ELF-1 (cell line): Measurements from ENCODE around the gene GAREM1.

Experiments
- DNase-seq: peaks from one replicate; pipeline ENCODE4 v3.0.0-alpha.2; 2016; ENCODE audit warnings: low read depth, low spot score

Gene GAREM1

DNA sequence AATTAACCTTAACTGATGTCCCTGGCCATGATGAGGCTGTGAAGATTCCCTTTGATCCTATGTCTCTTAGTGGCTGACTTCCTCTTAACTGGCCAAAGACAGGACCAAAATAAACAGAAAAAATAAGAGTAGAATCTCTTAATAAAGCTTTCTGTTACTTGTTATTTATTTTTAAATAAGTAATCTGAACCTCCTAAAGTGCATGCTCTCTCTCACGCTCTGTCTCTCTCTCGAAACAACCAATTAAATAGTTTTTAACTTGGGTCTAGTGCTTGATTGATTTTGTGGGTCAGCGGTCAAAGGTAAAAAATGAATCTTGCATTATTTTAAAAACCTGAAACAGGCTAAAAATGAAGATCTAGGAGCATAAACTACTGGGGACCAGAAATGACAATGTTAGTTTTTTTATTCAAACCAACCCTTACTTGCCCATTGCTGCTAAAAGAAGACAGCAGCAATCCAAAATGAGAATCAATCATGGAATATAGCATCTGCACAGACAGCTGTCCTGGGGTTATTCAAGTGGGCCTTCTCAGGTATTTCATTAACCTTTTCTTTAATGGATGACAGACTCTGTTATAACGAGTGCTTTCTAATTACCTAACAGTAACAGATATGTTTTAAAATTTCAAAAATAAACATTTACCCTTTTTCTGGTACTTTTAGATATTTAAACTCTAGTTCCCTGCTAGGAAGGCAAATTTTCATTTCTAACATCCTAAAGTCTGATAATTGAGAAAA lies 11.2 kb downstream of the GAREM1 start:
- DNase-seq, result no peak

DNA sequence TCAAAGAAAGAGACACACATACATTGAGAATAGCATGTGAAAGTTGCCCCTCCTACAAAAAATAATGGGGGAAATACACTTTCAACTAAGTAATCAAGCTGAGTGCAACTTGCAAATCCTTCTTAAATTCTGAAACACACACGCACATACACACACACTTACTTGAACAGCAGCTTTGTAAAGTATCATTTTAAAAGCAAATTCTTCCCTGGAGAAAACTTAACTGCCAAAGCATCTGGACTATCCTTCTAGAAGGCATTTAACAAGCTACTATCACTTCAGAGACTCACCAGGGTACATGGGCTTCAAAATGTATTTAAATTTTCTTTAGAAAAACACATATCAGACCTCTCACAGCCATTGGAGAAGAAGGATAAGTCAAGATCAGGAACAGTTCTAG lies 15.3 kb downstream of the GAREM1 start:
- DNase-seq, result no peak

DNA sequence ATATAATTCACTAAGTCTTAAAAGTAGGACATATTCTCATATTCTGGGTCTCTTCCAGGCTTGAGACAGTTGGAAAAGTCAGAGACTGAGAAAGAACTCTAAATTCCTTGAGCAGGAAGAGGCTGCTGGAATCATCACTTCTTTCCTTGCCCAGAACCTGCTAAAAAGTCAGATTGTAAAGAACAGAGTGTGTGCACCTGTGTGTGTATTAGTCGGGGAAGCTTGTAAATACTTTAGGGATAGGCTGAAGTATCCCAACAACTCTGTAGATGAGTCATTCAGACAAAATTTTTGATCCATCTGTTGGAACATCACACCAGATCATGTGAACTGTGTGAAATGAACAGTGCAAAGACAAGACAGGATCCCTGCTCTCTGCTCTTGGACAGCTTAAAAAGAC lies 16.1 kb downstream of the GAREM1 start:
- no peak for DNase-seq

DNA sequence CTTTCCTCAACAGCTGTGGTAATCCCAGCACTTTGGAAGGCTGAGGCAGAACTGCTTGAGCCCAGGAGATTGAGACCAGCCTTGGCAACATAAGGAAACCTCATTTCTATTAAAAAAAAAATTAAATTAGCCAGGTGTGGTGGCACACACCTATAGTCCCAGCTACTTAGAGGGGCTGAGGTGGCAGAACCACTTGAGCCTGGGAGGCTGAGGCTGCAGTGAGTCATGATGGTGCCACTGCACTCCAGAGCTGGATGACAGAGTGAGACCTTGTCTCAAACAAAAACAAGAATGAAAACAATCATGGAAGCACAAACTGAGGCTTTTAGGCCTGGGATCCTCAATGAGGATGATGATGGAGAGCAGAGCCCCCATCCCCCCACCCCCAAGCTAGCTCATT lies 19.8 kb downstream of the GAREM1 start:
- no peak for DNase-seq

DNA sequence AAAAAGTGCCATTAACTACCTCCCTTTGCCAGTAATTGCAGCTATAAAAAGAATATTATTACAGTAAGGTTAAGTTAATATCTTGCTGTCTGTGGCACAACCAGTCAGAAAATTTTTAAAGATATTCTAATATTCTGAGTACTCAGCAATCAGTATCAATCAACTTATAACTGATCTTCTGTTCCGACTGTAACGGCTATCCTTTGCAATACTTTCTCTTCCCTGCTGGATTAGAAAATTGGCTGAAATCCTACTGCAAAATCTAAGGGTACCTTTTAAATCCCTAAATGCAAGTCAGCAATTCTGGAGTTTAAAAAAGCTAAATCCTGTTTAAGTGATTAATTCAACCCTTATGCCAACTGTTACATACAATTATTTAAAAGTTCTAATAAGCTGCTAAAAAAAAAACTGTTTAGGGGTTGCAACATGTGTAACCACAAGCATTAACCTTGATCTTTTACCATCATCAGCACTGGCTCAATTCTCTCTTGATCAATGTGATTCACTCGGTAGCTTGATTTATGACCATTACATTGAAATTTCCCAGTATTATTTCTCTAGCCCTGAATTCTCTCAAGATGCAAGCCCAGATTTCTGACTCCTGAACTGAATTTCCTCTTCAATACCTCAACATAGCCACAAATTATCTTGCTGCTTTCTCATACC lies 20.5 kb downstream of the GAREM1 start:
- no peak for DNase-seq

DNA sequence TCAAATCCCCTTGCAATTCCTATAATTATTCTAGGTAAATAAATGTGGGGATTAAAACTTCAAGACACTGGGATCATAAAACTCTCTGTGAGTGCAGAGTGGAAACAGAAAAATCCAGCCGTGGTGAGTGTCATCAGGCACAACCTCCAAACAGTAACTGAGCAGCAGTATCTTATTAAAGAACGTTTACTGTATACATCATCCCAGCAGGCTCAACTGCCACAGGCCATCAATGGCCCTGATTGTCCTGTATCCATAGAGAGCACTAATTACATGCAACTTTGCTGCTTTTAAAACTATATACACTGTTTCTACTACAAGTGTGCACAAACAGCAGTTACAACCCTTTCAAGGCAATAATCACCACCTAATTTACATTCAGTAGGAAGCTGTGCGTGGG lies 23.9 kb downstream of the GAREM1 start:
- no peak for DNase-seq

DNA sequence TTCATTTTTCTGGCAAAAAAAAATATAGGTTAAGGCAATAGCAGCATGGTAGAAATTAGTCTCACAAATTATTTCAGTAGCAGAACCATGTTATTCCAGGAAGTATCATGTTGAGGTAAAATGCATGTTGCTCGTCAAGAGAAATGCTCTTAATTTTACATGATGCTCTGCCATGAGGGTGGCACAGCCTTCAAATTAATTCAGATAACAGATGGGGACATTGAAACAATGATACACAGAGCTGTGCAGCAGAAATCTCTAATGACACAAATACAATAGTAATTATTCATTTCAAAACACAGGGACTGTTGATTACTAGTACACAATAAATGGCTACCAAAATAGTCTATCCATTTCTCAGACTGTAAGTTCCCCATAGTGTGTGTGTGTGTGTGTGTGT lies 24.8 kb downstream of the GAREM1 start:
- no peak for DNase-seq

DNA sequence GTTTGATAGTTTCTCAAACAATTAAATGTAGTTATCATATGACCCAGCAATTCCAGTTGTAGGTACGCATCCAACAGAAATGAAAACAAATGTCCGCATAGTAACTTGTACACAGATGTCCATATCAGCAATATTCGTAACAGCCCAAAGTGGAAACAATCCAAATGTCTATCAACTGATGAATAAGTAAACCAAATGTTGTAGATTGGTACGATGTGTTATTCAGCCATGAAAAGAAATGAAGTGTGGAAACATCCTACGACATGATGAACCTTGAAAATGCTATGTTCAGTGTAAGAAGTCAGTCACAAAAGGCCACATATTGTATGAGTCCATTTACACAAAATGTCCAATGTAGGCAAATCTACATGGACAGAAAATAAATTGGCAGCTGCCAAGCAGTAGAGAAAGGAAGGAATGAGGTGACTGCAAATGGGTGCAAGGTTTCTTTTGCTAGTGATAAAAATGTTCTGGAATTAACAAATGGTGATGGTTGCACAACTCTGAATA lies 26.9 kb downstream of the GAREM1 start:
- DNase-seq, result no peak

DNA sequence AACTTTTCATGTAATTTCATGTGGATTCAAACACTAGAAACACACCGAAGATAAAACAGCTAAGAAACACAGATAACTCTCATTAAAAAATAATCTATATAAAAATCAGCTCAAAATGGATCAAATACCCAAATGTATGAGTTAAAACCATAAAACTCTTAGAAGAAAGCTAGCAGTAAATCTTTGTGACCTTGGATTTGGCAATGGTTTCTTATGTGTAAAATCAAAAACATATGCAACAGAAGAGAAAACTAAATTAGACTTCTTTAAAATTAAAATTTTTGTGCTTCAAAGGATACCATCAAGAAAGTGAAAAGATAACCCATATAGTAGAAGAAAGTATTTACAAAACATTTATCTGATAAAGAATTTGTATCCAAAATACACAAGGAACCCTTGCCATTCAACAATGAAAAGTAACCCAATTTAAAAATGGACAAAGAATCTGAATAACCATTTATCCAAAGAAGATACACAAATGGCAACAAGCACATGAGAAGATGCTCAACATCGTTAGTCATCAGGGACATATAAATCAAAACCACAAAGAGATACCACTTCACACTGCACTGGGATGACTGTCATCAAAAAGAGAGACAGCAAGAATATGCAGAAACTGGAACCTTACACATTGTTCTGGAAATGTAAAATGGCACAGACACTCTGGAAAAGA lies 27.5 kb downstream of the GAREM1 start:
- no peak for DNase-seq

DNA sequence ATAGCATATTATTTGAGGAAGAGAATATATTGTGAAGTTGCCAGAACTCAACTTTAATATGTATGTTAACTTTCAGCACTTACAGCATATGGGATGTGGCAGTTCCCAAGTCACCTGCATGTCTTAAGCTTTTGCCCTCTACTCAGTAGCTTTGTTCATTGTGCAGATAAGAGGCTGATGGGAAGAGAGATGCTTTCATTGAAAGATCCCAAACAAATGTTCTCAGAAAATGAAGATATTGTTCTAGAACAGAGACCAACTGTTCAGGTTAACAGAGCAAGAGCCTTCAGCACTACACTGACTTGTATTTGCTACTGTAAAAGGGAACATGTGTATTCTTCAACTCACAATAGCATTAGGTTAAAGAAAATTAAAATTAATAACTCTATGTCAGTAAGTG lies 28.1 kb downstream of the GAREM1 start:
- DNase-seq, result no peak

DNA sequence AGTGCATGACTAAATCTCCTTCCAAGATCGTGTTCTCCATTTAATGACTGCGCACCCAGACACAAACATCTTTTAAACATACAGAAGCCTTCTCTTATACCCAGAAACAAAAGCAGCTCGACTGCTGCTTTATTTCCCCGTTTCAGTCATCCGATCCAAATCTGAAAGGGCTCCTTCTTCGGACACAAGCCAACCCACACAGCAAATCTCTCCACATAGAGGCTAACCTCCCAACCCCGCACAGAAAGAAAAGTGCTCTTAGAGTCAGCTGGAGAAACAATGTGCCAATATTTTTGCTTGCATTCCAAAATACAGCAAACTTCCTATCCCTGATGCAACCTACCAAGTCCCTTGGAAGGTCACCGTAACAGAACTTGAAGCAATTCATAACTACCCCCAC lies 29.1 kb downstream of the GAREM1 start:
- no peak for DNase-seq

DNA sequence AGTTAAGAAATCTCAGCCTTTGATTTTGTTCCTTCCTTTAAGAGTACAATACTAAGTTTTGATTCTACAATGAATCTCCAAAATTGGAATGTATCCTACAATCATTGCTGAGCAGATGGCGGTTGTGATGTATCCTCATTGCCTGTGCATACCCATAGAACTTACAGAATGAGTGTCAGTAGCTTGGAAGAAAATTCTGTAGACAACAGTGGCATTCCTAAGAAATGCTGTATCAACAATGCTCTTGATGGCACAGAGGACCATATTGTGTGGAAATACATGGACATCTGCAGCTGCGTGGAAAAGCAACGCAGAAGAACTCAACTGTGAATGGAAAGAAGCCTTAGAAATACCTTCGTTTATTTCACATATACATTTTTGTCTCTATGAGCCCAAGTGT lies 30.2 kb downstream of the GAREM1 start:
- no peak for DNase-seq

DNA sequence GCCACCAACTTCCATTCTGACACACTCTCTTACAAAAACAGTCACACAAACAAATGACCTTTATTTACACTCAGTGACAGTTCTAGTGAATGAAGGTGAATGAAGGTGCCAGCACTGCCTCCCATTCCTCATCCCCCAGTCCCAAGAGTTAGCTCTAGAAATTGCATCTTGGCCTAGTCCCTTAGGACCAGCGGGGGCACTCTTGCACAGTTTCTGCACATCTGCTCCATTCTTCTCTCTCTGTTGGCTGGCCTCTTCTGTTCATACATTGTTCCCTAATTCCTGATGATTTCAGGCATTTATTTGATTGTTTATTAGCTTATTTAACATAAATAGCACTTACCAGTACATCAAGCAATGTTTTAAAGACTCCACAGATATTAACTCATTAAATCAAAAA lies 30.9 kb downstream of the GAREM1 start:
- DNase-seq, result peak; percentile 17

DNA sequence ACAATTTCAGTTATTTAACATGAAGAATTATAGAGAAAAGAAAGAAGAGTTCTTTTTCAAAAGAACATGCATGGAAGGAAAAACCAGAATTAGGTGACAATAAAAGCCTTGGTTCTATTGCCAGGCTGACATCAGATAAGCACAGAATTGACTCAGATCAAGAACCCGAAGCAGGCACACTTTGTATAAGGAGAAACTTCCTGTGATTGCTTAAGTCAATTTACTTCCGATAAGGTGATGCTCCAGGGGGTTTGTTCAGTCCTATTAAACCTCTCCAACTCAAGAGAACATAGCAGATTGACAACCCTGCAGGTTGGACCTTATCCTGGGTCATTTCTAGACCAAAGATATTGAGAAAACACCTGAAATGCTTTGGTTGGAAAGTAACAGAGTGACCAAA lies 31.4 kb downstream of the GAREM1 start:
- no peak for DNase-seq

DNA sequence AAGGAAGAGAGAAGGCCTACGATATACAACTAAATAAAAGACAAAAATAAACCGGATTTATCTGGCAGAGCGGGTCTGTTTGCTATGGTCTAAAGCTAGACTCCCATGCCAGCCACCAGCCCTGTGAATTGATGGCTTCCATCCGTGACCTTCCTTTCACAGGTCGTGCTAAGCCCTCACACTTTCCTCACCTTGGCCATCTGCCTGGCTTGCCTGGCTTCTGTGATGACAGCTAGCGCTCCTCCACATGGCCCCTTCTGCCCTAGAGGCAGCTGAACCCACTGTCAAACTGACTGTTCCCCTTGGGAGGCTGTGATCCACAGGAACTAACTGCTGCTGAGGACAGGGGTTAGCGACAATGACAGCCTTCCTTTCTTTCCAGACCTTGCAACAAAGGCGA lies 32.5 kb downstream of the GAREM1 start:
- no peak for DNase-seq

DNA sequence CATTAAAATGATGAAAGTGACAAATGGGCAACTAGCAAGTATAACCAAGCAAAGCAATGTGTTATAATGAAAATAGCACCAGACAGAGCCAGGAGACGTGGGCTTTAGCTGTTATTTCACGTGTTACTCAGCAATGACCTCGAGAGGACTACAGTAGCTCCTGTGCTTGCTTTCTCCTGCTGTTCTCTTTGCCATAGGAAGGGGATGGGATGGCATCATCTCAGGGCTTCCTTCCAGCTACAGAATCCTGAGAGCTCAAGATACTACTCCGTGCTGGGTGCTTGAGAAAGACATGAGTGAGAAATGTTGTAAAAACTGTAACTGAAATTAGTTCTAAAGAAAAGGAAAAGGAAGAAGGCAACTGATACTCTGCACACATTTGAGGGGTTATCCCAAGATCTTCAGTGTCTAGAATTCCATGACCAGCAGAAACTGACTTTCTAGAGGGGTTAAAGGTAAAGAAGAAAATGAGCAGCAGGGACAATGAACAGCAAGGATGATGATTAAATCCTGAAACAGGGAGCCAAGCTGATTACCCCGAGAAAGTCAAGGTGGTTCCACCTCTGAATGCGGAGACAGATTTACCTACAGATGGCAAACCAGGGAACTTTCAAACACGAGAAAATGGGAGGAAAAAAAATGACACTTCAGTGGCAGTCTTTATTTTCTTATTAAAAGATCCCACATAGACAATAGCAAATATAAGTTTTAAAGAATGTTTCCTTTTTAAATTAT lies 33.4 kb downstream of the GAREM1 start:
- no peak for DNase-seq

DNA sequence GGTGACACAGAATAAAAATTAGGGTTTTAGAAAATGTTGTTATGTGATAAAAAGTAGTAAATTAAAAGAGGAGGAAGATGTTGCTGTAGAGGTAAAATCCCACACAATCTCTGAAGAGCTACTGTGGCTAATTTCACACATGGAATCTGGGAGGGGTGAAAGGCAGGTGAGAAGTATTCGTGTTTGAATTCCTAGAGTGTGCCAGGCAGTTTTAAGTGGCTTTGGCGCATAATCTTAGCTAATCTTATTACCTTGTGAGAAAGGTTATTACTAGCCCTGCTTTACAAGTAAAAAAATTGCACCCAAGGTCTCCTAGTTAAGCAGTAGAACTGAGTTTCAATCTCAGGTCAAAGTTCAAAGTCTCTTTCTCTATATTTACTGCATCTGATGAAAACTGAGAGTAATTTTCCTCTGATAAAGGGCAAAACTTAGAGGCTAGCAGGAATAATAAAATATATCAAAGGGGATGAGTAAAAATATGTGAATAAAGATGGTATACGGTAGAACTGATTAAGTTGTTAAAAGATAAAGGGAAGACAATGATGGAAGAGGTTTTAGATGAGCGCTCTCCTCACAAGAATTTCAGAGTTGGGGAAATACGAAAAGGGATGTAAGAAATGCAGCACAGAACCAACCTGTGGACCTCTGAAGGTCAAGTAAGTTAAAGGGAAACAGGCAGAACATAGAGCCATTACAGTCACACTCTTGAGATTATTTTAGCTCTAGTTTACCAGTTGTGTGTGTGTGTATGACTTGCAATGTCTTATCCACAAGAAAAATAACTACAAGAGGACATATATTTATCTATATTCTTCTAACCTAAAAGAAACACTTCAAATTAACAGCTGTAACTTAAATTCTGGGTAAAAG lies 34.8 kb downstream of the GAREM1 start:
- no peak for DNase-seq

DNA sequence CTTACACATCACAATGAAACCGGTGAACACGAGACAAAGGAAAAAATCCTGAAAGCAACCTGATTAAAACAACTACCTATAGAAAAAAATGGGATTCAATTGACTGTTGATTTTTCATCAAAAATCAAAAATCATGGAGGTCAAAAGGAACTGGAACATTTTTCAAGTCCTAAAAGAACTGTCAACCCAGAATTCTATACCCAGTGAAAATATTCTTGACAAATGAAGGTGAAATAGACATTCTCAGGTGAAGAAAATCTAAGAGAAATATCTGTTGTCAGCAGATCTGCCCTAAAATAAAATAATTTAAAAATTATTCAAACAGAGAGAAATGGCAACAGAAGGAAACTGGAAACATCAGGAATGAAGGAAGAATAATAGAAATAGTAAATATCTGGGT lies 38.9 kb downstream of the GAREM1 start:
- no peak for DNase-seq

DNA sequence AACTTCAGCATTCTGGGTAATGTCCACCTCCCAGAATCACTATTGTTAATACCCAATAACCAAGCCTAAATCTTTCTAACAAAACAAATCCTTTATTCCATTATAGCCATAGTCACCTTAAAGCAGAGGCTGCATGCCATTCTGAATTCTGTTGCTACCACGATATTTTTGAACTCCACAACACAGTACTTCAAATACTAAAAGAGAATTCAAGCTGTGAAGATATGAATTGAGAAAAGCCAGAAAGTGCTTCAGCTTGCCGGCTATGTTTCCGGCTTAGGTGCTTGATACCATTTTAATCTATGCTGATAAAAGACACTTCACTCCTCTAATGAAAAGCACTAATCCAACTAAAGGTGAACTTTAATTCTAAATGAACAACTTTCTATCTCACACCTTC lies 41.3 kb downstream of the GAREM1 start:
- DNase-seq, result no peak

DNA sequence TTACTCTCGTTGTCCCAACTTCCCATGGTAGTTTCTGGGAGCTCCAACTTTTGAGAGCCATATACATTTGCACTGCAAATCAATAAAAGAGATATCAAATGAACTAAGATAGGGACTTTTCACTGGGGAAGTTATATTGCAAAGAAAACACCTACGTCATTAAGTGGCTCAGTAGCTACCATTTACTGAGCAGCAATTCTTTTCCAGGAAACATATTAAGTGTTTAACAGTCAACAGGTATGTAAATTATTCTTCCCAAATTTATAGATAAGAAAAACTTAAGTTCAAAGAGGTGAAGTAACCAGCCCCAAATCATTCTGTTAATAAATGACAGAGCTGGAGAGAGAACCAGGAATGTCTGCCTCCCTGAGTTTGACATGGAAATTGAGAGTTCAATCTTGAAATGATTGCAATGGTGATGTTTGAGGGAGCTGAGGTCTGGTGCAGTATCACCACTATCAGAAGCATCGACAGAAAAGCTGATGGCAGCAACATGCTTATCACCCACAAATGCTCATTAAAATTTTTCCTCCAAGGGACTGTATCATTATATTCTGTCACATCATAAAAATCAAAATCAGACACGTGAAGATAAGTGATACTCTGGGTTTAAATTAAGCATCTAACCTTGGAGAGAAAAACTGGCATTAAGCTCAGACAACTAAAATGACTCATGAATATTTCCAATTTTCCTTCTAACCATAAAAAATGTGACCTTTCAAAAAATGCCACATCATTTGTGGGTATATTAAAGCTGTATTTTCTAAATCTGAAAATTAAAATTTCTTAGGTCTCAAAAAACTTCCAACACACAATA lies 43.4 kb downstream of the GAREM1 start:
- no peak for DNase-seq
